ENCODE measurements around the gene ASIP. TPM values are rescaled to one million over a fixed set of nuclear protein-coding genes. Genes with fewer than 3 reads are reported as not detected.
"Not testable (repeated sequence)": the region's sequence is repeated elsewhere in the genome, so short reads cannot be mapped to it uniquely, and the experiment has no call there.

Gene ASIP
- total RNA-seq, 6 experiments from 2014 or later, result 0.42 TPM; not detected in 5

- H3K4me3 ChIP-seq, result no peak overlapping the region
Observed at GRCh38 chr20:34254979-34255378, 13.8 kb downstream of the ASIP start.

GRCh38 chr20:34256629-34257124 lies 15.5 kb downstream of the ASIP start:
- H3K27ac ChIP-seq, result no peak overlapping the region
- WGBS (ENCODE audit: insufficient coverage, low coverage, low lambda C conversion rate, missing lambda C conversion rate), result 64% methylated on average over 5 of the region's 5 CpGs

More at GRCh38 chr20:34254979-34255378, 13.8 kb downstream of the ASIP start:
- peak; percentile 68 to 76 (median 72) for ATAC-seq
- 15% methylated on average over 1 of the region's 1 CpG for WGBS (ENCODE audit: insufficient coverage, low coverage, low lambda C conversion rate, missing lambda C conversion rate)
- Histone ChIP-seq H3K27me3 (no peaks in the 10 kb centered on the region), H3K9me3 (no peaks in the 10 kb centered on the region), H3K4me1 (peaks cover 0 to 10% (median 2%) of the 10 kb centered on the region in 4 donors), H3K36me3 (no peaks in the 10 kb centered on the region), H3K27ac (no peak overlapping the region)
- no peak for TF ChIP-seq POLR2A (IDR thresholded peaks at IDR 0.05)
- TF ChIP-seq CTCF (IDR thresholded peaks at IDR 0.05), result no peak
- intact Hi-C loops (cut with DNase I), result no loop called here
- DNase-seq, result no peak

GRCh38 chr20:34260208-34260942 lies 19.2 kb downstream of the ASIP start:
- Histone ChIP-seq H3K27ac (no peak overlapping the region), H3K9me3 (no peaks in the 10 kb centered on the region), H3K27me3 (no peaks in the 10 kb centered on the region), H3K4me3 (no peak overlapping the region), H3K4me1 (peaks cover 0 to 16% (median 4%) of the 10 kb centered on the region in 4 donors), H3K36me3 (no peaks in the 10 kb centered on the region)
- TF ChIP-seq CTCF (IDR thresholded peaks at IDR 0.05) (no peak), POLR2A (IDR thresholded peaks at IDR 0.05) (no peak)
- 85% methylated on average over 4 of the region's 5 CpGs for WGBS (ENCODE audit: insufficient coverage, low coverage, low lambda C conversion rate, missing lambda C conversion rate)
- no peak for DNase-seq
- no peak for ATAC-seq
- intact Hi-C loops (cut with DNase I), result no loop called here

More at GRCh38 chr20:34256629-34257124, 15.5 kb downstream of the ASIP start:
- H3K9me3 ChIP-seq, result no peaks in the 10 kb centered on the region
- H3K4me1 ChIP-seq, result peaks cover 0 to 10% (median 2%) of the 10 kb centered on the region in 4 donors
- no peaks in the 10 kb centered on the region for H3K36me3 ChIP-seq
- intact Hi-C loops (cut with DNase I), result no loop called here
- H3K4me3 ChIP-seq, result no peak overlapping the region
- H3K27me3 ChIP-seq, result no peaks in the 10 kb centered on the region
- ATAC-seq, result no peak
- TF ChIP-seq POLR2A (IDR thresholded peaks at IDR 0.05), result no peak
- TF ChIP-seq CTCF (IDR thresholded peaks at IDR 0.05), result no peak
- no peak for DNase-seq

GRCh38 chr20:34262488-34263288 lies 21.5 kb downstream of the ASIP start:
- H3K4me3 ChIP-seq, result peak overlapping the region in 1 of 3 donors; percentile 21
- ATAC-seq, result peak; percentile 94 to 95 (median 94)

GRCh38 chr20:34263468-34263867 lies 22.2 kb downstream of the ASIP start:
- DNase-seq; intact Hi-C loops (cut with DNase I); H3K27me3 ChIP-seq; ATAC-seq; H3K9me3 ChIP-seq; H3K36me3 ChIP-seq; H3K4me3 ChIP-seq: not testable (repeated sequence)
- H3K4me1 ChIP-seq, result peaks cover 0 to 13% (median 4%) of the 10 kb centered on the region in 4 donors
- H3K27ac ChIP-seq, result peak overlapping the region; percentile 76 to 91 (median 85)
- WGBS (ENCODE audit: insufficient coverage, low coverage, low lambda C conversion rate, missing lambda C conversion rate), result 93% methylated on average over 8 of the region's 8 CpGs

More at GRCh38 chr20:34262488-34263288, 21.5 kb downstream of the ASIP start:
- Histone ChIP-seq H3K9me3 (no peaks in the 10 kb centered on the region), H3K27ac (peak overlapping the region; percentile 76 to 91 (median 85)), H3K4me1 (peaks cover 0 to 13% (median 4%) of the 10 kb centered on the region in 4 donors), H3K27me3 (no peaks in the 10 kb centered on the region), H3K36me3 (no peaks in the 10 kb centered on the region)
- DNase-seq, result peak; percentile 65 to 73 (median 66)
- 29% methylated on average over 9 of the region's 9 CpGs for WGBS (ENCODE audit: insufficient coverage, low coverage, low lambda C conversion rate, missing lambda C conversion rate)
- TF ChIP-seq CTCF (IDR thresholded peaks at IDR 0.05) (no peak), POLR2A (IDR thresholded peaks at IDR 0.05) (no peak)
- intact Hi-C loops (cut with DNase I), result no loop called here

Data from right lobe of liver (tissue), 6 donors.